CD4-positive, alpha-beta T cell (primary cell): ENCODE measurements around the gene SRD5A1. TPM values are rescaled to one million over a fixed set of nuclear protein-coding genes. Genes with fewer than 3 reads are reported as not detected.

Experiments used
- ATAC-seq: fragments of 200-7000 bp; cut with Tn5 transposase; one replicate; pipeline ENCODE4 v1.10.0; 2022; ENCODE audit warnings: mild to moderate bottlenecking; ENCODE audit not compliant: poor library complexity
- CTCF ChIA-PET: fragments of 350-600 bp; sonication (Branson Sonifier 250); formaldehyde crosslinking; loops from one replicate; lab custom pipeline; 2021; ENCODE audit warnings: antibody characterized with exemption, inconsistent platforms; lab: Charles Lee
- POLR2A ChIA-PET: fragments of 350-600 bp; sonication (Branson Sonifier 250); formaldehyde crosslinking; loops from one replicate; lab custom pipeline; 2021; ENCODE audit warnings: antibody characterized with exemption, inconsistent platforms; lab: Charles Lee
- DNase-seq, 14 experiments: peaks; one replicate each; pipeline ENCODE4 v3.0.0-alpha.2; 2013 to 2020; ENCODE audit warnings: mixed read lengths in 2 of 14
- H3K27ac ChIP-seq, 2 donors: one replicate each; pipeline versions ENCODE4 v1.5.1 to v1.7.0; 2013; ENCODE audit warnings: low read length in 2 of 2, low read depth in 1 of 2, mild to moderate bottlenecking in 1 of 2
- H3K27me3 ChIP-seq, 2 experiments: 1 replicate in 1 of 2; 2 replicates in 1 of 2; pipeline versions ENCODE4 v1.6.1 to v1.7.0; 2013; ENCODE audit warnings: low read length in 2 of 2, control low read depth in 1 of 2, mild to moderate bottlenecking in 1 of 2, moderate library complexity in 1 of 2; ENCODE audit not compliant: insufficient read depth in 2 of 2, control insufficient read depth in 1 of 2
- H3K36me3 ChIP-seq: one replicate; pipeline ENCODE4 v1.6.1; 2013; ENCODE audit warnings: low read length, control low read depth; ENCODE audit not compliant: insufficient read depth
- H3K4me1 ChIP-seq: one replicate; pipeline ENCODE4 v1.6.1; 2013; ENCODE audit warnings: low read length, control low read depth; ENCODE audit not compliant: insufficient read depth
- H3K4me3 ChIP-seq: one replicate; pipeline ENCODE4 v1.5.1; 2013; ENCODE audit warnings: mild to moderate bottlenecking, low read length, moderate library complexity
- H3K9me3 ChIP-seq, 2 experiments: 1 replicate in 1 of 2; 2 replicates in 1 of 2; pipeline versions ENCODE4 v1.6.1 to v1.7.0; 2013; ENCODE audit warnings: low read length in 2 of 2, mild to moderate bottlenecking in 2 of 2, control low read depth in 1 of 2, moderate library complexity in 1 of 2; ENCODE audit not compliant: control insufficient read depth in 1 of 2, insufficient read depth in 1 of 2
- H3K27ac Mint-ChIP-seq: one replicate; pipeline ENCODE4 v1.8.0; 2020; ENCODE audit warnings: mixed read lengths
- H3K27me3 Mint-ChIP-seq: one replicate; pipeline ENCODE4 v1.8.0; 2021; ENCODE audit warnings: mixed read lengths
- H3K36me3 Mint-ChIP-seq: one replicate; pipeline ENCODE4 v1.8.0; 2021; ENCODE audit warnings: low read depth, mixed read lengths
- H3K4me1 Mint-ChIP-seq: one replicate; pipeline ENCODE4 v1.8.0; 2021; ENCODE audit warnings: low read depth, mixed read lengths
- H3K4me3 Mint-ChIP-seq: one replicate; pipeline ENCODE4 v1.8.0; 2020; ENCODE audit warnings: mild to moderate bottlenecking, mixed read lengths
- H3K9me3 Mint-ChIP-seq: one replicate; pipeline ENCODE4 v1.8.0; 2020; ENCODE audit warnings: mixed read lengths
- intact Hi-C, 2 experiments: fragments of 100-400 bp; cut with DNase I in 1 of 2; cut with micrococcal nuclease in 1 of 2; formaldehyde crosslinking; loops; one replicate each; pipeline versions ENCODE4 v1.15.1 to v1.9.0; 2023 to 2025; cut with DNase I, micrococcal nuclease
- total RNA-seq, 174 experiments: library from RNA in 2 of 174; stranded (reverse) in 2 of 174; gene quantifications; one replicate each; pipeline ENCODE4 v1.2.3 and lab custom pipeline; 2021 to 2026
- TF ChIP-seq, protein P1 (sequence below): fragments of 200-600 bp; IDR thresholded peaks from one replicate; pipeline ENCODE4 v1.8.0; 2022; ENCODE audit warnings: antibody characterized with exemption, mild to moderate bottlenecking

The SRD5A1 gene
- total RNA-seq, 2 experiments from 2014 or later, result 2.3 to 3.0 TPM

DNA sequence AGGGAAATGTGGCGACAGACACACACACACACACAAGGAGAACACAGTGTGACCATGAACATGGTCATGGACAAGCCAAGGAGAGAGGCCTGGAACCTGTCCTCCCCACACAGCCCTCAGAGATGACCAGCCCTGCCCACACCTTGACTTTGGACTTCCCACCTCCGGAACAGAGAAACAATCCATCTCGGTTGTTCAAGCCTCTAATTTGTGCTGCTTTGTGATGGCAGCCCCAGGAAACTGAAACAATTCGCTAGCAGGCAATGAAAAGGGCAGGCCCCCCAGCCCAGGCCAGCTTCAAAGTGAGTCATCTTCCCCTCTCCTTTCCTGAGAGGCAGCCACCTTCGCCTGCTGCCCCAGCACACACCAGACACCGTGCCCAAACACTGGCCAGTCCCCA lies 48.1 kb upstream of the SRD5A1 start:
- CTCF ChIA-PET, result no interaction called here
- H3K4me3 Mint-ChIP-seq, result no peak overlapping the region
- ATAC-seq (no peak), DNase-seq (no peak)
- H3K4me1 Mint-ChIP-seq, result no peaks in the 10 kb centered on the region
- Histone ChIP-seq H3K27ac (no peak overlapping the region), H3K9me3 (peaks cover 0 to 4% of the 10 kb centered on the region in 2 experiments), H3K36me3 (no peaks in the 10 kb centered on the region), H3K27me3 (peaks cover 17 to 46% of the 10 kb centered on the region in 2 experiments), H3K4me3 (no peak overlapping the region), H3K4me1 (peaks cover 7% of the 10 kb centered on the region)
- no peaks in the 10 kb centered on the region for H3K36me3 Mint-ChIP-seq
- H3K9me3 Mint-ChIP-seq, result no peaks in the 10 kb centered on the region
- TF ChIP-seq, protein P1, sequence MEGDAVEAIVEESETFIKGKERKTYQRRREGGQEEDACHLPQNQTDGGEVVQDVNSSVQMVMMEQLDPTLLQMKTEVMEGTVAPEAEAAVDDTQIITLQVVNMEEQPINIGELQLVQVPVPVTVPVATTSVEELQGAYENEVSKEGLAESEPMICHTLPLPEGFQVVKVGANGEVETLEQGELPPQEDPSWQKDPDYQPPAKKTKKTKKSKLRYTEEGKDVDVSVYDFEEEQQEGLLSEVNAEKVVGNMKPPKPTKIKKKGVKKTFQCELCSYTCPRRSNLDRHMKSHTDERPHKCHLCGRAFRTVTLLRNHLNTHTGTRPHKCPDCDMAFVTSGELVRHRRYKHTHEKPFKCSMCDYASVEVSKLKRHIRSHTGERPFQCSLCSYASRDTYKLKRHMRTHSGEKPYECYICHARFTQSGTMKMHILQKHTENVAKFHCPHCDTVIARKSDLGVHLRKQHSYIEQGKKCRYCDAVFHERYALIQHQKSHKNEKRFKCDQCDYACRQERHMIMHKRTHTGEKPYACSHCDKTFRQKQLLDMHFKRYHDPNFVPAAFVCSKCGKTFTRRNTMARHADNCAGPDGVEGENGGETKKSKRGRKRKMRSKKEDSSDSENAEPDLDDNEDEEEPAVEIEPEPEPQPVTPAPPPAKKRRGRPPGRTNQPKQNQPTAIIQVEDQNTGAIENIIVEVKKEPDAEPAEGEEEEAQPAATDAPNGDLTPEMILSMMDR, result no peak
- peaks cover 55% of the 10 kb centered on the region for H3K27me3 Mint-ChIP-seq
- POLR2A ChIA-PET, result no interaction called here
- H3K27ac Mint-ChIP-seq, result no peak overlapping the region
- intact Hi-C loops, result no loop called here

DNA sequence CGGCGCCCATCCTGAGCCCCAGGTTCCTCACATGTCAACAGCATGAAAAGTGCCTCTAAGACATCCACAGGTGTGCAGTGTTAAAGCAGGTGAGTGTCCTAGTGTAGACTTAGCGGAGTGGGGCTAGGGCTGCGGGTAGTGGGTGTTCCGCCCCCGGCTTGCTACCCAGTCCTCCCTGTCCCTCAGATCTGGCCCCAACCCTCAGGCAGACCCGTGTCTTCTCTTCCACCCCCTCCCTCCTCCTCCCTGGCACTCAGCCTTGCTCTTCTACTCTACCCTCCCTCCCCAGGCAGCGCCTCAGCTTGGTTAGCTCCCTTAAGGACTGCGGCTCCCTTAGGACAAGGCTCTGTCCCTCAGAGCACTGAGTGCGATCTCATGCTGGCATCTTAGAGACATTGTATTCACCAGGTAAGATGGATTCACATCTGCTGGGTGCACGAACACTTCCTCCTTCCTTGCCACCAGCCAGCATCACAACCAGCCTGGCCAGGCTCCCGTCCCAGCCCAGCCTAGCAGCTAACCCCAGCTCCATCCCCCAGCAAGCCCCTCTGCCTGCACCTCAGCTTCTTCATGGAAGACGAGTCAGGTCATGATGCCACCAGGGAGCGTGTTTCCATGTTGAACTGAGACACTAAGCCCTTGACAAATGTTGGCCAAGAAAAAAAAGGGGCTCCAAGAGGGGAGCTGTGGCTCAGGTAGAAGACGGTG lies 47.1 kb upstream of the SRD5A1 start:
- TF ChIP-seq, protein P1, result no peak
- Mint-ChIP-seq H3K27ac (no peak overlapping the region), H3K36me3 (no peaks in the 10 kb centered on the region), H3K9me3 (no peaks in the 10 kb centered on the region), H3K27me3 (peaks cover 46% of the 10 kb centered on the region), H3K4me3 (no peak overlapping the region), H3K4me1 (no peaks in the 10 kb centered on the region)
- DNase-seq (no peak), ATAC-seq (no peak)
- H3K27ac ChIP-seq, result no peak overlapping the region
- ChIA-PET CTCF (no interaction called here), POLR2A (no interaction called here)
- no peak overlapping the region for H3K4me3 ChIP-seq
- peaks cover 17 to 42% of the 10 kb centered on the region in 2 experiments for H3K27me3 ChIP-seq
- peaks cover 0 to 4% of the 10 kb centered on the region in 2 experiments for H3K9me3 ChIP-seq
- intact Hi-C loops, result no loop called here
- H3K36me3 ChIP-seq, result no peaks in the 10 kb centered on the region
- H3K4me1 ChIP-seq, result peaks cover 7% of the 10 kb centered on the region

GRCh38 chr5:6586647-6587042 lies 46.6 kb upstream of the SRD5A1 start:
- peaks cover 0 to 4% of the 10 kb centered on the region in 2 experiments for H3K9me3 ChIP-seq
- Mint-ChIP-seq H3K27me3 (peaks cover 40% of the 10 kb centered on the region), H3K4me3 (no peak overlapping the region), H3K9me3 (no peaks in the 10 kb centered on the region), H3K36me3 (no peaks in the 10 kb centered on the region), H3K4me1 (no peaks in the 10 kb centered on the region), H3K27ac (no peak overlapping the region)
- peaks cover 17 to 37% of the 10 kb centered on the region in 2 experiments for H3K27me3 ChIP-seq
- H3K27ac ChIP-seq, result no peak overlapping the region
- CTCF ChIA-PET, result interaction anchor here (0.9 kb wide), 1 partner anchor 159 kb away, joined by 3 read pairs; no protein-coding TSS in a partner anchor
- POLR2A ChIA-PET, result no interaction called here
- ATAC-seq (no peak), DNase-seq (no peak)
- intact Hi-C loops, result no loop called here
- H3K4me1 ChIP-seq, result peaks cover 7% of the 10 kb centered on the region
- H3K4me3 ChIP-seq, result no peak overlapping the region
- H3K36me3 ChIP-seq, result no peaks in the 10 kb centered on the region
- TF ChIP-seq, protein P1, result no peak
